ENCODE data around the gene S100A4.

S100A4 gene

GRCh38 chr1:153550398-153550758 is 4.8 kb upstream of the S100A4 start:
- no peak overlapping the region for H3K27ac ChIP-seq
- TF ChIP-seq CTCF (conservative IDR thresholded peaks at IDR 0.05) (no peak), ZFX (IDR thresholded peaks at IDR 0.05) (no peak)

GRCh38 chr1:153549741-153550397 is 4.3 kb upstream of the S100A4 start:
- TF ChIP-seq ZFX (IDR thresholded peaks at IDR 0.05) (no peak), CTCF (conservative IDR thresholded peaks at IDR 0.05) (no peak)
- H3K27ac ChIP-seq, result no peak overlapping the region

DNA sequence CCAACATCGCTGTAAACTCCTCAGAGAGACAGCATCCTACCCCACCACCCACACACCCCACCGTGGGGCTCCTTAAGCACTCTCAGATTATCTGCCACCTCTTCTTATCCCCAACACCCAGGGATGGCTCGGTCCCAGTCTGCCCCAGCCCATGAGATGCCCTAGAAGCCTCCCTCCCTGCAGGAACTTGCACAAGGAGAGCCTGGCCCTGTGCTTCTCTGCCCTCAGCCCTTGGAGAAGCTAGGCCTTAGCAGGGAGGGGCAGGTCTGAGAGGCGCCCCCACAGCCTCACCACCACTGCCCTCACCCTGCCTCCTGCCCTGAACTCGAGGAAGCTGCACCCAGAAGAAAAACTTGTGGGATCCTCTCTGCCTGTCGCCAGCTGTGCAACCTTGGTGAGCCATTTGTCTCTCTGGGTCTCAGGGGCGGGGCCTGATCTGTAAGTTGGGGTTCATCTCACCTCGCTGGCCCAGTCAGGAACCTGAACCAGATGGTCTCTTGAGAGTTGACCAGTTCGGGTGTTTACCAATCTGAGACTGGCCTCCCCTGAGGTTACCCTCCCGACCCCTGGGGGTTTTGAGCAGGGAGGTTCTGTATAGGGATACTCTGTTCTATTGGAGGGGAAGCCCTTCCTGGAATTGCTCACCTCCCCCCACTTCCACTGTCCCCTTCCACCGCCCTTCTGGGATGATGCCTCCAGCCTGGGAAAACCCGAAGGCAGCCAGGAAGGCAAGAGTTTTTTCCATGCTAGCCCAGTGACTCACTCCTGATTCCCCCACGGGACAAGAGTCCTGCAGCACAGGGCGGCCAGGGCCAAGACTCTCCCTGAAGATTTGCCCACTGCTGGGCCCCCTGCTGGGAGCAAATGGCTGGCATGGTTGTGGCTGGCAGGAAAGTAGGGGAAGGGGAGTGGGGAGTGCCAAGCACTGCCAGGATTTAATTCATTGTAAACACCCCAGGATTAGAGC is 3.4 kb upstream of the S100A4 start, which contains the start of gene S100A3:
S100A3 (minus strand) TSS at position 537 of the 967 bp plus-strand sequence. CDS start 773 bp downstream, outside the sequence.
- TF ChIP-seq CTCF (conservative IDR thresholded peaks at IDR 0.05), result no peak
- no peak for TF ChIP-seq ZFX (IDR thresholded peaks at IDR 0.05)
- H3K27ac ChIP-seq, result no peak within 1 kb of the TSS

DNA sequence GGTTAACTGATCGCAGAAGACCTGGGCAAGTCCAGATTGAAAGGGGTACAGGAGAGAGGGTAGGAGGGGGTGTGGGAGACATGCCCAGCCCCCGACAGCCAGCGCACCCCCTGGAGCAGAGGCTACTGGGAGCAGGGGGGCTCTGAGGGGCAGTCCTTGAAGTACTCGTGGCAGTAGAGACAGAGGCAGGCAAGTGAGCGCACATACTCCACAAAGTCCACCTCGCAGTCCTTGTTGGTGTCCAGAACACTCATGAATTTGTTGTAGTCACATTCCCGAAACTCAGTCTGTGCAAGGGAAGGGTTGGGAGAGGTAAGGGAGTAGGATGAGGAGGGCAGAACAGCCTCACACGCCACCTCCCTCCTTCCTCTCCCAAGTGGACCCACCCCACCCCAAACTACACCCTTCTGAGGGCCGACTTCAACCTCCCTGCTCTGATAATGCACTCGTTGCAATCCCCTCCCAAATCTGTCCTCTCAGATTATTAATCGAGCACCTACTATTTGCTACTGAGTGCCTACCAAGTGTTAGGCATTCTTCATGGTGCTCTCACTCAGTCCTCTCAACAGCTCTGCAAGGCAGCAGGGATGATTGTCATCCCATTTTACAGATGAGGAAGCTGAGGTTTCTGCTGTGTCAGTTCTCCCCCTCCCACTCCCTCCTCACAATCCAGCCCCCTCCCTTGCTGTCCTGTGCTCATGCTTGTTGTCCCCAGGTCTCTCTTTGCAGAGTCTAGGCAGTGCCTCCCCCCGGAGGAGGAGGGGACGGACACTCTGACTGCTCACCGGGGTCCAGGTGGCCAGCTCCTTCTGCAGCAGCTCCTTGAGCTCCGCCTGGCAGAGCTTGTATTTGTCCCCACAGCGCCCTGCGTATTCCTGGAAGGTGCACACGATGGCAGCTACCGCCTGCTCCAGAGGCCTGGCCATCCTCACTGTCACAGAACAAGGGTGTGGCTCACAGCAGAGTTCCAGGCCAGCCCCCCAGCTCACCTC is 2.2 kb upstream of the S100A4 start:
- no peak for TF ChIP-seq CTCF (conservative IDR thresholded peaks at IDR 0.05)
- TF ChIP-seq ZFX (IDR thresholded peaks at IDR 0.05), result no peak
- H3K27ac ChIP-seq, result no peak overlapping the region

- TF ChIP-seq CTCF (conservative IDR thresholded peaks at IDR 0.05) (no peak), ZFX (IDR thresholded peaks at IDR 0.05) (no peak)
- no peak overlapping the region for H3K27ac ChIP-seq
These were observed 1.4 kb upstream of the S100A4 start for GRCh38 chr1:153546796-153547559.

- TF ChIP-seq CTCF (conservative IDR thresholded peaks at IDR 0.05), result no peak
- TF ChIP-seq ZFX (IDR thresholded peaks at IDR 0.05), result no peak
- no peak overlapping the region for H3K27ac ChIP-seq
These were observed 765 bp upstream of the S100A4 start for GRCh38 chr1:153546371-153546770.

All from C4-2B (cell line).